ENCODE results near the gene NOC4L. TPM values are rescaled to one million over a fixed set of nuclear protein-coding genes. Genes with fewer than 3 reads are reported as not detected.

Gene NOC4L
- total RNA-seq, 1 experiment from 2014 or later: 41.4 TPM

- no peaks in the 10 kb centered on the region for H3K9me3 Mint-ChIP-seq
- H3K27ac Mint-ChIP-seq: peak overlapping the region; percentile 63
- no peak overlapping the region for H3K4me3 Mint-ChIP-seq
- ChIA-PET POLR2A (interaction anchor here (0.9 kb wide), 2 partner anchors 24 to 260 kb away, joined by 3 to 4 read pairs; no protein-coding TSS in a partner anchor), CTCF (interaction anchor here (0.5 to 2.0 kb wide), 38 partner anchors 8 to 460 kb away, joined by 3 to 37 read pairs (median 4); partner anchors contain the start of genes DDX51, GALNT9 and NOC4L)
- H3K4me1 Mint-ChIP-seq: no peaks in the 10 kb centered on the region
- no peaks in the 10 kb centered on the region for H3K36me3 Mint-ChIP-seq
- ATAC-seq (peak; percentile 6; the same call in 1 of the 2 replicates), DNase-seq (ENCODE audit: low spot score) (no peak)
- no peaks in the 10 kb centered on the region for H3K27me3 Mint-ChIP-seq (ENCODE audit: low read depth)
- TF ChIP-seq, protein P1, sequence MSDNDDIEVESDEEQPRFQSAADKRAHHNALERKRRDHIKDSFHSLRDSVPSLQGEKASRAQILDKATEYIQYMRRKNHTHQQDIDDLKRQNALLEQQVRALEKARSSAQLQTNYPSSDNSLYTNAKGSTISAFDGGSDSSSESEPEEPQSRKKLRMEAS (CRISPR knock-in tag; IDR thresholded peaks at IDR 0.05): 0 out of 2 replicates have a peak, but pooled peaks have one; percentile 33
- TF ChIP-seq, protein P2, sequence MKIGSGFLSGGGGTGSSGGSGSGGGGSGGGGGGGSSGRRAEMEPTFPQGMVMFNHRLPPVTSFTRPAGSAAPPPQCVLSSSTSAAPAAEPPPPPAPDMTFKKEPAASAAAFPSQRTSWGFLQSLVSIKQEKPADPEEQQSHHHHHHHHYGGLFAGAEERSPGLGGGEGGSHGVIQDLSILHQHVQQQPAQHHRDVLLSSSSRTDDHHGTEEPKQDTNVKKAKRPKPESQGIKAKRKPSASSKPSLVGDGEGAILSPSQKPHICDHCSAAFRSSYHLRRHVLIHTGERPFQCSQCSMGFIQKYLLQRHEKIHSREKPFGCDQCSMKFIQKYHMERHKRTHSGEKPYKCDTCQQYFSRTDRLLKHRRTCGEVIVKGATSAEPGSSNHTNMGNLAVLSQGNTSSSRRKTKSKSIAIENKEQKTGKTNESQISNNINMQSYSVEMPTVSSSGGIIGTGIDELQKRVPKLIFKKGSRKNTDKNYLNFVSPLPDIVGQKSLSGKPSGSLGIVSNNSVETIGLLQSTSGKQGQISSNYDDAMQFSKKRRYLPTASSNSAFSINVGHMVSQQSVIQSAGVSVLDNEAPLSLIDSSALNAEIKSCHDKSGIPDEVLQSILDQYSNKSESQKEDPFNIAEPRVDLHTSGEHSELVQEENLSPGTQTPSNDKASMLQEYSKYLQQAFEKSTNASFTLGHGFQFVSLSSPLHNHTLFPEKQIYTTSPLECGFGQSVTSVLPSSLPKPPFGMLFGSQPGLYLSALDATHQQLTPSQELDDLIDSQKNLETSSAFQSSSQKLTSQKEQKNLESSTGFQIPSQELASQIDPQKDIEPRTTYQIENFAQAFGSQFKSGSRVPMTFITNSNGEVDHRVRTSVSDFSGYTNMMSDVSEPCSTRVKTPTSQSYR (CRISPR knock-in tag; IDR thresholded peaks at IDR 0.05): no peak
- TF ChIP-seq ATF1 (CRISPR knock-in tag; IDR thresholded peaks at IDR 0.05): no peak
- TF ChIP-seq NFE2L1 (CRISPR knock-in tag; IDR thresholded peaks at IDR 0.05): no peak
Observed at GRCh38 chr12:132154341-132154761, 10.1 kb downstream of the NOC4L start.

DNA sequence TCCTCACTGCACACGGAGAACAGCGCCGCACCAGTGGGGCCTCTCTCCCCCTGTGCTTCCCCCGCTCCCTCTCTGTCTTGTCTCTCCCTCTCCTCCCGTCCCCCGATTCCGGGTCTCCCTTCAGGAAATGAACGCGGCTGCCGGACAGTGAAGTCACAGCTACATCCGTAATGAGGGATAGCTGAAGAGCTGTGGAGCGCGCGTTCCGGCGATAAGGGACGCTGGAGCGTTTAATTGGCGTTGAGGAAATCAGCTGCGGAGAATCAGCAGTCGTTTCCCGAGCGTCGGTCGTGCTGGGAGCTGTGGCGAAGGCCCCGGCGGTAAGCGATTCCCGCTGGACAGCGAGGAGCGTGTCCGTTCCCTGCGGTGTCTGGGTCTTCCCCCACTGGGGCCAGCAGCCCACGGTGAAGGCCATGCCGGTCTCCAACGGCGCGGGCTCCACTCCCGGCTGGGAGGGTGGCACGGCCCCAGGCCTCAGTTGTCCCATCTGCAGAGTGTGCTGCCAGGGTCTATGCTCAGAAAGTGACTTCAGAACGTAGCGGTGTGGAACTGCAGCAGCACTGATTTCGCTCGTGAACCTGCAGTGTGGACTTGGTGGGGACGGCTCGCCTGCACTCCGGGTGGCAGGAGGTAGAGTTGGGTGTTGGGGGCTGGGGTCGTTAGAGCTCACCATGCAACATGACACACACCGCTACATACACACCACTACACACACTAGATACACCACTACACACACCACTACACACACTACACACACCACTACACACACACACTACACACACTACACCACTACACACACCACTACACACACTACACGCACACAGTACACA is 10.9 kb downstream of the NOC4L start:
- Mint-ChIP-seq H3K9me3 (no peaks in the 10 kb centered on the region), H3K4me1 (no peaks in the 10 kb centered on the region), H3K4me3 (no peak overlapping the region), H3K36me3 (no peaks in the 10 kb centered on the region), H3K27ac (no peak overlapping the region), H3K27me3 (ENCODE audit: low read depth) (no peaks in the 10 kb centered on the region; the same call in 1 of the 2 replicates)
- ChIA-PET POLR2A (no interaction called here), CTCF (interaction anchor here (0.6 to 1.3 kb wide), 2 partner anchors 55 to 259 kb away, joined by 3 to 6 read pairs; no protein-coding TSS in a partner anchor)
- no peak for ATAC-seq
- DNase-seq (ENCODE audit: low spot score): no peak
- no peak for TF ChIP-seq ZBTB21 (CRISPR knock-in tag; IDR thresholded peaks at IDR 0.05; ENCODE audit: borderline replicate concordance)
- TF ChIP-seq HMGXB4 (CRISPR knock-in tag; IDR thresholded peaks at IDR 0.05): no peak
- TF ChIP-seq TP53 (CRISPR knock-in tag; IDR thresholded peaks at IDR 0.05): no peak

GRCh38 chr12:132155771-132156572 is 11.7 kb downstream of the NOC4L start:
- no peak for ATAC-seq
- TF ChIP-seq NR3C1 (CRISPR knock-in tag; conservative IDR thresholded peaks at IDR 0.05; ENCODE audit: low read depth) (no peak), SOX15 (CRISPR knock-in tag; IDR thresholded peaks at IDR 0.05) (no peak), MXD4 (CRISPR knock-in tag; IDR thresholded peaks at IDR 0.05; ENCODE audit: borderline replicate concordance) (no peak), ATF3 (CRISPR knock-in tag; conservative IDR thresholded peaks at IDR 0.05) (no peak), IRF2 (CRISPR knock-in tag; IDR thresholded peaks at IDR 0.05; ENCODE audit: borderline replicate concordance, low read depth) (no peak), ESRRA (CRISPR knock-in tag; IDR thresholded peaks at IDR 0.05; ENCODE audit: borderline replicate concordance) (no peak), ZNF671 (CRISPR knock-in tag; IDR thresholded peaks at IDR 0.05) (no peak), HMGA2 (CRISPR knock-in tag; IDR thresholded peaks at IDR 0.05) (no peak), OVOL2 (CRISPR knock-in tag; IDR thresholded peaks at IDR 0.05; ENCODE audit: borderline replicate concordance) (no peak), ZNF263 (CRISPR knock-in tag; IDR thresholded peaks at IDR 0.05; ENCODE audit: low read depth) (no peak), NFE2L1 (CRISPR knock-in tag; IDR thresholded peaks at IDR 0.05) (no peak)
- TF ChIP-seq, protein P3, sequence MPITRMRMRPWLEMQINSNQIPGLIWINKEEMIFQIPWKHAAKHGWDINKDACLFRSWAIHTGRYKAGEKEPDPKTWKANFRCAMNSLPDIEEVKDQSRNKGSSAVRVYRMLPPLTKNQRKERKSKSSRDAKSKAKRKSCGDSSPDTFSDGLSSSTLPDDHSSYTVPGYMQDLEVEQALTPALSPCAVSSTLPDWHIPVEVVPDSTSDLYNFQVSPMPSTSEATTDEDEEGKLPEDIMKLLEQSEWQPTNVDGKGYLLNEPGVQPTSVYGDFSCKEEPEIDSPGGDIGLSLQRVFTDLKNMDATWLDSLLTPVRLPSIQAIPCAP (CRISPR knock-in tag; IDR thresholded peaks at IDR 0.05): no peak
- TF ChIP-seq, protein P4, sequence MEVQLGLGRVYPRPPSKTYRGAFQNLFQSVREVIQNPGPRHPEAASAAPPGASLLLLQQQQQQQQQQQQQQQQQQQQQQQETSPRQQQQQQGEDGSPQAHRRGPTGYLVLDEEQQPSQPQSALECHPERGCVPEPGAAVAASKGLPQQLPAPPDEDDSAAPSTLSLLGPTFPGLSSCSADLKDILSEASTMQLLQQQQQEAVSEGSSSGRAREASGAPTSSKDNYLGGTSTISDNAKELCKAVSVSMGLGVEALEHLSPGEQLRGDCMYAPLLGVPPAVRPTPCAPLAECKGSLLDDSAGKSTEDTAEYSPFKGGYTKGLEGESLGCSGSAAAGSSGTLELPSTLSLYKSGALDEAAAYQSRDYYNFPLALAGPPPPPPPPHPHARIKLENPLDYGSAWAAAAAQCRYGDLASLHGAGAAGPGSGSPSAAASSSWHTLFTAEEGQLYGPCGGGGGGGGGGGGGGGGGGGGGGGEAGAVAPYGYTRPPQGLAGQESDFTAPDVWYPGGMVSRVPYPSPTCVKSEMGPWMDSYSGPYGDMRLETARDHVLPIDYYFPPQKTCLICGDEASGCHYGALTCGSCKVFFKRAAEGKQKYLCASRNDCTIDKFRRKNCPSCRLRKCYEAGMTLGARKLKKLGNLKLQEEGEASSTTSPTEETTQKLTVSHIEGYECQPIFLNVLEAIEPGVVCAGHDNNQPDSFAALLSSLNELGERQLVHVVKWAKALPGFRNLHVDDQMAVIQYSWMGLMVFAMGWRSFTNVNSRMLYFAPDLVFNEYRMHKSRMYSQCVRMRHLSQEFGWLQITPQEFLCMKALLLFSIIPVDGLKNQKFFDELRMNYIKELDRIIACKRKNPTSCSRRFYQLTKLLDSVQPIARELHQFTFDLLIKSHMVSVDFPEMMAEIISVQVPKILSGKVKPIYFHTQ (CRISPR knock-in tag; IDR thresholded peaks at IDR 0.05): no peak

More at GRCh38 chr12:132155771-132156572, 11.7 kb downstream of the NOC4L start:
- CTCF ChIA-PET: interaction anchor here (1.3 kb wide), 1 partner anchor 258 kb away, joined by 6 read pairs; no protein-coding TSS in a partner anchor
- POLR2A ChIA-PET: no interaction called here
- no peaks in the 10 kb centered on the region; the same call in 1 of the 2 replicates for H3K27me3 Mint-ChIP-seq (ENCODE audit: low read depth)
- H3K27ac Mint-ChIP-seq: no peak overlapping the region
- DNase-seq (ENCODE audit: low spot score): no peak
- H3K4me3 Mint-ChIP-seq: no peak overlapping the region
- H3K9me3 Mint-ChIP-seq: no peaks in the 10 kb centered on the region
- H3K36me3 Mint-ChIP-seq: no peaks in the 10 kb centered on the region
- H3K4me1 Mint-ChIP-seq: no peaks in the 10 kb centered on the region
